ENCODE data around the gene GLRX5.

Gene GLRX5

DNA sequence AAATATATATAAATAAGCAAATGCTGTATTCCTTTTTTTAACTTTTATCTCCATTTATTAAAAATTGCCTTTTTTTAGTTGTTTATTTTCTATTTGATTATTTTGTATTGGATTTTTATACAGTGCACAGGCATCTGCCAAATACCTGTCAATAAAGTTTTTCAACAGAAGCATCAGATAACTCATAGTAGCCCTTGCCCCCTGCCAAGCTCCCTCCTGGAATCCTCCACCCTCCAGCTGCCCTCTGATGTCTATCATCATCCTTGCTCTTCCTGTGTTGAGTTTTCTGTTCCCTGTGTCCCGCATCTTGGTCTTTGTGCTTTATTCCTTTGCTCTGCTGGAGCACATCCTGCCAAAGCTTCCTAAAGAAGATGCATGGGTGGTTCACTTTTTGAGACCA lies 16.6 kb downstream of the GLRX5 start:
- ChIA-PET POLR2A (no interaction called here), CTCF (interaction anchor here (1.1 to 9.8 kb wide), 2 partner anchors 10 to 109 kb away, joined by 4 to 76 read pairs; no protein-coding TSS in a partner anchor)
- no peak for DNase-seq (ENCODE audit: low read depth, low spot score)
- no peak overlapping the region for H3K4me3 ChIP-seq (ENCODE audit: low read depth, low read length)
- TF ChIP-seq, protein P1, sequence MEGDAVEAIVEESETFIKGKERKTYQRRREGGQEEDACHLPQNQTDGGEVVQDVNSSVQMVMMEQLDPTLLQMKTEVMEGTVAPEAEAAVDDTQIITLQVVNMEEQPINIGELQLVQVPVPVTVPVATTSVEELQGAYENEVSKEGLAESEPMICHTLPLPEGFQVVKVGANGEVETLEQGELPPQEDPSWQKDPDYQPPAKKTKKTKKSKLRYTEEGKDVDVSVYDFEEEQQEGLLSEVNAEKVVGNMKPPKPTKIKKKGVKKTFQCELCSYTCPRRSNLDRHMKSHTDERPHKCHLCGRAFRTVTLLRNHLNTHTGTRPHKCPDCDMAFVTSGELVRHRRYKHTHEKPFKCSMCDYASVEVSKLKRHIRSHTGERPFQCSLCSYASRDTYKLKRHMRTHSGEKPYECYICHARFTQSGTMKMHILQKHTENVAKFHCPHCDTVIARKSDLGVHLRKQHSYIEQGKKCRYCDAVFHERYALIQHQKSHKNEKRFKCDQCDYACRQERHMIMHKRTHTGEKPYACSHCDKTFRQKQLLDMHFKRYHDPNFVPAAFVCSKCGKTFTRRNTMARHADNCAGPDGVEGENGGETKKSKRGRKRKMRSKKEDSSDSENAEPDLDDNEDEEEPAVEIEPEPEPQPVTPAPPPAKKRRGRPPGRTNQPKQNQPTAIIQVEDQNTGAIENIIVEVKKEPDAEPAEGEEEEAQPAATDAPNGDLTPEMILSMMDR (IDR thresholded peaks at IDR 0.05; ENCODE audit: insufficient read depth, low read length, missing control alignments): no peak

DNA sequence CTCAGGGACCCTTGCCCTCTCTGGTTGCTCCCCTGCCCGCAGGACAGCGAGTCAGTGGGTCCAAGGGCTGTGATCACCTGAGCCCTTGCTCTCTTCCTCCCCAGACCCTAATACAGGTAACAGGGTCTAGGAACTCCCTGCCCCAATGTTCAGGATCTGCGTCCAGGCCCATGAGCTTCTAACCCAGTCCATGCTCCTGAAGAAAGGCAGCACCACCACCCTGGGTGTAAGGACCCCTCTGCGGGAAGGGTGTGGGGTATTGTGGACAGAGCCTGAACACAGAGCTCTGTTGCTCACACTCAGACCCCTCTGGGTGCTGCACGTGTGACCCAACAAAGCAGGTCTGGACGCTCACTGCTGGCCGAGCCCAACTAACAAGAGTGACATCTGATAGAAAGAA lies 18.3 kb downstream of the GLRX5 start:
- TF ChIP-seq, protein P1 (IDR thresholded peaks at IDR 0.05; ENCODE audit: insufficient read depth, low read length, missing control alignments): no peak
- CTCF ChIA-PET: interaction anchor here (9.8 kb wide), 1 partner anchor 8 kb away, joined by 76 read pairs; no protein-coding TSS in a partner anchor
- H3K4me3 ChIP-seq (ENCODE audit: low read depth, low read length): no peak overlapping the region
- POLR2A ChIA-PET: no interaction called here
- no peak for DNase-seq (ENCODE audit: low read depth, low spot score)

DNA sequence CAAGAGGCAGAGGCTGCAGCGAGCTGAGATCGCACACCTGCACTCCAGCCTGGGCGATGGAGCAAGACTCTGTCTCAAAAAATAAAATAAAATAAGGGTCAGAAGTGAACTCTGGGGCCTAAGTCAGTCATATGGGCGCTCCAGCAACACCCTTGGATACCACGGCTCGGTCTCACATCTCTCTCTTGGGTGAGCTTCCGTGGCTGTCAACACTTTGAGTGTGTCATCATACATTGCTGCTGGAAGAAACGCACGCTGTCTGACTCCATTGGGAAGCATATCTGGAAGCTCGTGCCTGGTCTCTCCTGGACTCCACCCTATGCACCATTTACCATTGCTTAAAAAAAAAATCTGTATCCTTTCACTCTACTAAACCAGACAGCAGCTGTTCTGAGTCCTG lies 20.2 kb downstream of the GLRX5 start:
- TF ChIP-seq, protein P1 (IDR thresholded peaks at IDR 0.05; ENCODE audit: insufficient read depth, low read length, missing control alignments): no peak

DNA sequence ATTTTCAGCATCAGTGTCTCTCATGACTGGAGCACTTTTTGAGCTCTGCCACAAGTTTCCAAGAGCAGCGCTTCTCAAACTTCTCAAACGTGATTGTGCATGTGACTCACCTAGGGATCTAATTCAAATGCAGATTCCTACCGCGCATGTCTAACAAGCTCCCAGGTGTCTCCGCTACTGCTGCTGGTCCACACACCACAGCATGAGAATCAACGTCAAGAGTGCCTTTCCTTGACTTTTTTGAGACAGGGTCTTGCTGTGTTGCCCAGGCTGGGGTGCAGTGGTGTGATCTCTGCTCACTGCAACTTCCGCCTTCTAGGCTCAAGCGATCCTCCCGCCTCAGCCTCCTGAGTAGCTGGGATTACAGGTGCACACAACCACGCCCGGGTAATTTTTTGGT lies 22.4 kb downstream of the GLRX5 start:
- H3K4me3 ChIP-seq (ENCODE audit: low read depth, low read length): no peak overlapping the region
- DNase-seq (ENCODE audit: low read depth, low spot score): no peak
- TF ChIP-seq, protein P1 (IDR thresholded peaks at IDR 0.05; ENCODE audit: insufficient read depth, low read length, missing control alignments): no peak
- CTCF ChIA-PET: interaction anchor here (0.5 to 2.0 kb wide), 4 partner anchors 10 to 437 kb away, joined by 3 to 7 read pairs (median 4); no protein-coding TSS in a partner anchor
- POLR2A ChIA-PET: no interaction called here

More for the DNA sequence above, 20.2 kb downstream of the GLRX5 start:
- POLR2A ChIA-PET: no interaction called here
- H3K4me3 ChIP-seq (ENCODE audit: low read depth, low read length): no peak overlapping the region
- CTCF ChIA-PET: interaction anchor here (0.6 to 1.1 kb wide), 2 partner anchors 13 to 439 kb away, joined by 3 to 4 read pairs; no protein-coding TSS in a partner anchor
- no peak for DNase-seq (ENCODE audit: low read depth, low spot score)

DNA sequence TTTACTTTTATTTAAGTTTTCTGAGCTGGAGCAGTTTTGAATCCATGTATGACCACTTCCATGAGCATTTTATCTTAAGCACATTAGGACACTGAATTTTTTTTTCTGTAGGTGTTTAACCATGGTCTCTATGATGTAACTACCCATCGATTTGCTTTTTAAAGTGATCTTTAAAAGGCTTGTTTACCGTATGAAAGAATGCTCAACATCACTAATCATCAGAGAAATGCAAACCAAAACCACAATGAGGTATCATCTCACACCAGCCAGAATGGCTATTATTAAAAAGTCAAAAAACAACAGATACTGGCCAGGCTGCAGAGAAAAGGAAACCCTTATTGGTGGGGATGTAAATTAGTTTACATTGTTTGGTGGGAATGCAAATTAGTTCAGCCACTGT lies 23.0 kb downstream of the GLRX5 start:
- TF ChIP-seq, protein P1 (IDR thresholded peaks at IDR 0.05; ENCODE audit: insufficient read depth, low read length, missing control alignments): no peak
- H3K4me3 ChIP-seq (ENCODE audit: low read depth, low read length): no peak overlapping the region
- ChIA-PET POLR2A (no interaction called here), CTCF (interaction anchor here (0.5 to 2.0 kb wide), 3 partner anchors 9 to 436 kb away, joined by 3 to 7 read pairs (median 5); no protein-coding TSS in a partner anchor)
- no peak for DNase-seq (ENCODE audit: low read depth, low spot score)

DNA sequence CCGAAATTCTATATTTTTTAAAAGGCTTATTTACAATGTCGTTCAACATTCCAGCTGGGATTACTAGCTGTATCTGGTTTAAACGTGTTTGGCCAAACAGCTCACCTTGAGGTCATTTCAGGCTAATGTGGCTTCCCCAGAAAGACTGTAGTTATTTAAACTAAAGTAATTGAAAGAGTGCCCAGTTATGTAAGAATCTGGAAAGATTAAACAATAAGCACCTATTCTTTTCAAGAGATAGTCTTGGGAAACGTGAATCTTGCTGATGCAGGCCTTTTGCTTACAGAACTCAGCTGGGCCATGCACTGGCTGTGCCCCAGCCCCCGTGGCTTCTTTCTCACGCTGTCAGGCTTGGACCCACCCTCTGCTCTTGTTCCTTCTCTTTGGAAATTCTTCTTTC lies 24.4 kb downstream of the GLRX5 start:
- no peak overlapping the region for H3K4me3 ChIP-seq (ENCODE audit: low read depth, low read length)
- TF ChIP-seq, protein P1 (IDR thresholded peaks at IDR 0.05; ENCODE audit: insufficient read depth, low read length, missing control alignments): no peak
- ChIA-PET CTCF (interaction anchor here (0.6 to 6.1 kb wide), 14 partner anchors 9 to 928 kb away, joined by 3 to 192 read pairs (median 7); no protein-coding TSS in a partner anchor), POLR2A (no interaction called here)
- no peak for DNase-seq (ENCODE audit: low read depth, low spot score)

Measured in AG04449 (cell line).